ENCODE data around the gene PRRC2B.

DNA sequence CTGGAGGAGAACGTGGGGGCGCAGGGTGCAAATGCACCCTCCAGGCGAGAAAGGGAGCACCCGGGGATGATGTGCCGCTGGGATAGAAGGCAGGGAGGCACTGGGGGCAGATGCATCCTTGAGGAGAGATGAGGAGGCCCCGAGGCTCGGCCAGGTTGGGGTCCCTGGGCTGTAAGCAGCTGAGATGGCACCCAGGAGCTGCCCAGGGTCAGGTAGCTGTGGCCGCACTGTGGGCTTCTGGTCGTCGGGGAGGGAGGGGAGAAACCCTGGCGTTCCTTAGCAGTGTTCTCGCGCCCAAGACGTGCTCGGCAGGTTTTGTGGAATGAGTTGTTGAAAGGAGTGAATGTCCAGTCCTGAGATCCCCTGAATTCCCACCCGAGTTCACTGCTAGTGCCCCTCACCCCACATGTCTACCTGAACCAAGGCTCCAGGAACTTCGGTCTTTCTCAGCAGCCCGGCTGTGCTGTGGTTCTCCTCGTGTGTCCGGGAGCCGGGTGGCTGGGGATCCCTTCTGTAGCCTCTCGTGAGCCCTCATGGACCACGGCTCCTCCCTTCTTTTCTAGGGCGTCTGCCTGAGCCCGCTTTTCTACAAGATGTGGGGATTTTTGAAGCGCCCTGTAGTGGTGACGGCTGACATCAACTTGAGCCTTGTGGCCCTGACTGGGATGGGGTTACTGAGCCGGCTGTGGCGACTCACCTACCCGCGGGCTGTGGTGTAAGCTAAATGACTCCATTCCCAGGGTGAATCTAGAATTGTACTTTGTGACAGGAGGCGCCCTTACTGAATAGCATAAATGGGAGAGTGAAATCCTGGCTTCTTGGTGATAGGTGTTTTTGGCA lies 110.0 kb downstream of the PRRC2B start:
- TF ChIP-seq, protein P1, sequence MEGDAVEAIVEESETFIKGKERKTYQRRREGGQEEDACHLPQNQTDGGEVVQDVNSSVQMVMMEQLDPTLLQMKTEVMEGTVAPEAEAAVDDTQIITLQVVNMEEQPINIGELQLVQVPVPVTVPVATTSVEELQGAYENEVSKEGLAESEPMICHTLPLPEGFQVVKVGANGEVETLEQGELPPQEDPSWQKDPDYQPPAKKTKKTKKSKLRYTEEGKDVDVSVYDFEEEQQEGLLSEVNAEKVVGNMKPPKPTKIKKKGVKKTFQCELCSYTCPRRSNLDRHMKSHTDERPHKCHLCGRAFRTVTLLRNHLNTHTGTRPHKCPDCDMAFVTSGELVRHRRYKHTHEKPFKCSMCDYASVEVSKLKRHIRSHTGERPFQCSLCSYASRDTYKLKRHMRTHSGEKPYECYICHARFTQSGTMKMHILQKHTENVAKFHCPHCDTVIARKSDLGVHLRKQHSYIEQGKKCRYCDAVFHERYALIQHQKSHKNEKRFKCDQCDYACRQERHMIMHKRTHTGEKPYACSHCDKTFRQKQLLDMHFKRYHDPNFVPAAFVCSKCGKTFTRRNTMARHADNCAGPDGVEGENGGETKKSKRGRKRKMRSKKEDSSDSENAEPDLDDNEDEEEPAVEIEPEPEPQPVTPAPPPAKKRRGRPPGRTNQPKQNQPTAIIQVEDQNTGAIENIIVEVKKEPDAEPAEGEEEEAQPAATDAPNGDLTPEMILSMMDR (IDR thresholded peaks at IDR 0.05; ENCODE audit: poor library complexity): no peak
- no peak for TF ChIP-seq EZH2 (IDR thresholded peaks at IDR 0.05; ENCODE audit: borderline replicate concordance)
- no peak for TF ChIP-seq EZH2phosphoT487 (IDR thresholded peaks at IDR 0.05; ENCODE audit: low read depth, severe bottlenecking, unreplicated experiment)
